Mesendoderm (in vitro differentiated cells): ENCODE results near the gene CALML6.

Experiments
- DNase-seq: peaks from one replicate; pipeline ENCODE4 v3.0.0; 2013
- H2AK5ac ChIP-seq: 2 replicates; pipeline ENCODE4 v1.6.1; 2013; ENCODE audit warnings: low read length, inconsistent platforms
- H2BK120ac ChIP-seq: 2 replicates; pipeline ENCODE4 v1.6.1; 2013; ENCODE audit warnings: low read depth, mild to moderate bottlenecking, low read length, moderate library complexity, mixed read lengths
- H2BK15ac ChIP-seq: replicated peaks from 2 replicates; pipeline ENCODE4 v1.6.1; 2013; ENCODE audit warnings: low read depth, mild to moderate bottlenecking, moderate library complexity
- H2BK5ac ChIP-seq: 2 replicates; pipeline ENCODE4 v1.6.1; 2013; ENCODE audit warnings: low read length, inconsistent platforms
- H3K18ac ChIP-seq: 2 replicates; pipeline ENCODE4 v1.6.1; 2013; ENCODE audit warnings: mild to moderate bottlenecking, low read length, mixed read lengths
- H3K23ac ChIP-seq: one replicate; pipeline ENCODE4 v1.6.1; 2013; ENCODE audit warnings: low read length
- H3K27ac ChIP-seq: 2 replicates; pipeline ENCODE4 v1.5.1; 2013; ENCODE audit warnings: low read depth, mild to moderate bottlenecking, inconsistent platforms, low read length, moderate library complexity
- H3K27me3 ChIP-seq: 2 replicates; pipeline ENCODE4 v1.6.1; 2013; ENCODE audit warnings: low read length, control low read depth, mild to moderate bottlenecking, inconsistent platforms; ENCODE audit not compliant: insufficient read depth, poor library complexity
- H3K36me3 ChIP-seq: 2 replicates; pipeline ENCODE4 v1.6.1; 2013; ENCODE audit warnings: low read length, inconsistent platforms; ENCODE audit not compliant: control insufficient read depth, insufficient read depth
- H3K4ac ChIP-seq: one replicate; pipeline ENCODE4 v1.6.1; 2013; ENCODE audit warnings: low read depth, mild to moderate bottlenecking, low read length, moderate library complexity
- H3K4me1 ChIP-seq: 2 replicates; pipeline ENCODE4 v1.6.1; 2013; ENCODE audit warnings: low read depth, low read length, inconsistent platforms; ENCODE audit not compliant: control insufficient read depth
- H3K4me2 ChIP-seq: 2 replicates; pipeline ENCODE4 v1.6.1; 2013; ENCODE audit warnings: low read length
- H3K4me3 ChIP-seq: 2 replicates; pipeline ENCODE4 v1.5.1; 2013; ENCODE audit warnings: mild to moderate bottlenecking, low read length
- H3K56ac ChIP-seq: one replicate; pipeline ENCODE4 v1.6.1; 2013; ENCODE audit warnings: low read length
- H3K79me1 ChIP-seq: 2 replicates; pipeline ENCODE4 v1.6.1; 2013; ENCODE audit warnings: low read length, inconsistent platforms
- H3K79me2 ChIP-seq: 2 replicates; pipeline ENCODE4 v1.6.1; 2013; ENCODE audit warnings: mild to moderate bottlenecking, low read length; ENCODE audit not compliant: control insufficient read depth, insufficient read depth
- H3K9ac ChIP-seq: 2 replicates; pipeline ENCODE4 v1.6.1; 2013; ENCODE audit warnings: low read length, inconsistent platforms
- H4K5ac ChIP-seq: one replicate; pipeline ENCODE4 v1.6.1; 2013; ENCODE audit warnings: low read length
- H4K8ac ChIP-seq: one replicate; pipeline ENCODE4 v1.6.1; 2013; ENCODE audit warnings: low read depth, mild to moderate bottlenecking, control low read depth, low read length, moderate library complexity
- WGBS: extraction: QIAGEN DNeasy Blood & Tissue Kit; methylation state at CpG from one replicate; pipeline ENCODE4 v1.1.7; 2013; ENCODE audit warnings: low lambda C conversion rate, missing lambda C conversion rate; ENCODE audit not compliant: insufficient coverage; ENCODE audit errors: extremely low coverage; 5-methylcytosine and 5-hydroxymethylcytosine counted together

Gene CALML6

GRCh38 chr1:1889847-1890505 is 25.1 kb upstream of the CALML6 start:
- WGBS: no CpG with 5 or more reads among the region's 88 CpGs
- Histone ChIP-seq H3K27me3 (no peaks in the 10 kb centered on the region), H4K8ac (peak overlapping the region; percentile 95), H3K36me3 (no peaks in the 10 kb centered on the region), H2BK5ac (peak overlapping the region; percentile 55), H3K4me3 (peak overlapping the region; percentile 94), H2BK15ac (no peak overlapping the region), H3K4me1 (peaks cover 10% of the 10 kb centered on the region), H3K27ac (peak overlapping the region; percentile 87), H3K56ac (peak overlapping the region; percentile 94), H3K4ac (peak overlapping the region; percentile 100), H3K79me1 (peaks cover 2% of the 10 kb centered on the region), H3K9ac (peak overlapping the region; percentile 78), H3K79me2 (peaks cover 52% of the 10 kb centered on the region), H3K18ac (peak overlapping the region; percentile 99), H3K23ac (peak overlapping the region; percentile 7), H4K5ac (no peak overlapping the region), H3K4me2 (no peak overlapping the region), H2AK5ac (no peak overlapping the region), H2BK120ac (peak overlapping the region; percentile 68)
- DNase-seq: peak; percentile 55

- H3K4me2 ChIP-seq: peak within 1 kb of the TSS; percentile 67
- H3K79me2 ChIP-seq: peaks cover 48% of the 10 kb centered on the region
- peak within 1 kb of the TSS; percentile 68 for H2BK120ac ChIP-seq
- H3K79me1 ChIP-seq: peaks cover 2% of the 10 kb centered on the region
- no CpG with 5 or more reads among the region's 137 CpGs for WGBS
- H3K9ac ChIP-seq: peak within 1 kb of the TSS; percentile 92
- H4K8ac ChIP-seq: peak within 1 kb of the TSS; percentile 95
- peak within 1 kb of the TSS; percentile 99 for H3K18ac ChIP-seq
- no peaks in the 10 kb centered on the region for H3K36me3 ChIP-seq
- H3K4me1 ChIP-seq: peaks cover 10% of the 10 kb centered on the region
- DNase-seq: peak; percentile 92
- H2BK15ac ChIP-seq: no peak within 1 kb of the TSS
- peak within 1 kb of the TSS; percentile 97 for H3K56ac ChIP-seq
- peak within 1 kb of the TSS; percentile 100 for H3K4ac ChIP-seq
- no peaks in the 10 kb centered on the region for H3K27me3 ChIP-seq
- H4K5ac ChIP-seq: no peak within 1 kb of the TSS
- peak within 1 kb of the TSS; percentile 59 for H3K23ac ChIP-seq
- H2AK5ac ChIP-seq: peak within 1 kb of the TSS; percentile 55
- H3K4me3 ChIP-seq: peak within 1 kb of the TSS; percentile 94
- peak within 1 kb of the TSS; percentile 55 for H2BK5ac ChIP-seq
- H3K27ac ChIP-seq: peak within 1 kb of the TSS; percentile 87
Observed at GRCh38 chr1:1890506-1891348, 24.3 kb upstream of the CALML6 start, which contains the start of gene GNB1. GNB1 (minus strand) TSS chr1:1891087; CDS start chr1:1825453, 65,634 bp downstream.

- Histone ChIP-seq H3K56ac (peak overlapping the region; percentile 97), H2BK120ac (no peak overlapping the region), H3K36me3 (no peaks in the 10 kb centered on the region), H3K79me1 (peaks cover 2% of the 10 kb centered on the region), H4K8ac (no peak overlapping the region), H3K27me3 (no peaks in the 10 kb centered on the region), H3K27ac (peak overlapping the region; percentile 87), H4K5ac (no peak overlapping the region), H3K9ac (peak overlapping the region; percentile 92), H3K4me2 (peak overlapping the region; percentile 67), H2AK5ac (peak overlapping the region; percentile 55), H2BK5ac (no peak overlapping the region), H3K4me1 (peaks cover 10% of the 10 kb centered on the region), H3K4ac (peak overlapping the region; percentile 74), H3K4me3 (peak overlapping the region; percentile 44), H3K23ac (peak overlapping the region; percentile 59), H2BK15ac (no peak overlapping the region), H3K18ac (peak overlapping the region; percentile 77), H3K79me2 (peaks cover 40% of the 10 kb centered on the region)
- peak; percentile 67 for DNase-seq
- no CpG with 5 or more reads among the region's 59 CpGs for WGBS
Observed at GRCh38 chr1:1891349-1892078, 23.5 kb upstream of the CALML6 start.

- no peak overlapping the region for H3K27ac ChIP-seq
- no CpG with 5 or more reads among the region's 21 CpGs for WGBS
- H3K27me3 ChIP-seq: no peaks in the 10 kb centered on the region
- H3K4me2 ChIP-seq: peak overlapping the region; percentile 28
- H3K18ac ChIP-seq: no peak overlapping the region
- no peak overlapping the region for H4K8ac ChIP-seq
- H3K79me1 ChIP-seq: peaks cover 2% of the 10 kb centered on the region
- no peak overlapping the region for H2BK120ac ChIP-seq
- peaks cover 33% of the 10 kb centered on the region for H3K79me2 ChIP-seq
- H3K23ac ChIP-seq: peak overlapping the region; percentile 90
- peak overlapping the region; percentile 55 for H2AK5ac ChIP-seq
- H2BK15ac ChIP-seq: no peak overlapping the region
- H3K4ac ChIP-seq: no peak overlapping the region
- H3K56ac ChIP-seq: peak overlapping the region; percentile 97
- H3K9ac ChIP-seq: peak overlapping the region; percentile 92
- no peak overlapping the region for H2BK5ac ChIP-seq
- DNase-seq: no peak
- H3K4me3 ChIP-seq: no peak overlapping the region
- no peaks in the 10 kb centered on the region for H3K36me3 ChIP-seq
- no peak overlapping the region for H4K5ac ChIP-seq
- H3K4me1 ChIP-seq: peaks cover 10% of the 10 kb centered on the region
Observed at GRCh38 chr1:1892079-1892762, 22.8 kb upstream of the CALML6 start.

GRCh38 chr1:1892763-1893120 is 22.3 kb upstream of the CALML6 start:
- Histone ChIP-seq H3K4me1 (peaks cover 10% of the 10 kb centered on the region), H3K36me3 (no peaks in the 10 kb centered on the region), H4K8ac (no peak overlapping the region), H2BK15ac (no peak overlapping the region), H3K79me1 (peaks cover 2% of the 10 kb centered on the region), H3K23ac (no peak overlapping the region), H3K9ac (no peak overlapping the region), H3K18ac (no peak overlapping the region), H3K56ac (peak overlapping the region; percentile 25), H3K4ac (no peak overlapping the region), H2AK5ac (no peak overlapping the region), H3K27me3 (no peaks in the 10 kb centered on the region), H3K4me2 (no peak overlapping the region), H3K4me3 (no peak overlapping the region), H3K79me2 (peaks cover 28% of the 10 kb centered on the region), H4K5ac (no peak overlapping the region), H2BK5ac (no peak overlapping the region), H2BK120ac (no peak overlapping the region), H3K27ac (no peak overlapping the region)
- no CpG with 5 or more reads among the region's 7 CpGs for WGBS
- DNase-seq: no peak
